Stimulated activated CD4-positive, alpha-beta T cell treated with anti-CD3 and anti-CD28 coated beads, Interleukin-12 subunit alpha, Interleukin-12 subunit beta, amount 100 ng/mL, for 4 hours (primary cell): ENCODE results near the gene PLEKHG4.
A peak's percentile ranks its signal among the peaks of the same experiment; 100 is the strongest.

ENCODE experiments used
- DNase-seq: peaks from one replicate; pipeline ENCODE4 v3.0.0-alpha.2; 2020

Gene PLEKHG4

DNA sequence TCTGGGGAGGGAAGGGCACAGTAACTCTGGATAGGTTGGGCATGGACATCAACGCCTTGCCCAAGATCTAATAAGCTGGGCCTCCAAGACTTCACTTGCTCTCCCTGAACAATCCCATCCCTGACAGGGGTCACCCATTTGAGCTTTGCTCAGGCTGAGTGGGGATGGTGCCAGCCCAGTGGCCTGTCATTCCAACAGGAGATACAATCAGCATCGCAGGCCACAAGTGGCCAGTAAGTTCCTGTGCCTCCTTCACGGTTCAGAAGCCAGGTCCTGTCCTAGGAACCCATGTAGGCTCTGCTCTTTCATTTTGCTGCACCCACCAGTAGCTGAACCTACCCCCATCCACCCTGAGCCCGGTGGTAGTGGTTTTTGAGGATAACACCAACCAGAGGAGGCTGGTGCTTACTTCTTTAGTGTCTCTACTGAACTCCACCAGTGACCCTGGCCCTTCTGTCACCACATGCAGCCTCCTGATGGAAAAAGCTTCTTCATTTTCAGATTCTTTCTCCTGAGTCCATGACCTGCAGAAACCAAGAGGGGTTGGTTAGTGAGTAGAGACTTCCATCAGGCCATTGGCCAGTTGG lies 14.9 kb downstream of the PLEKHG4 start:
- no peak for DNase-seq

- no peak for DNase-seq
These were observed 15.6 kb downstream of the PLEKHG4 start for GRCh38 chr16:67294938-67295361.

GRCh38 chr16:67296420-67296819 lies 17.1 kb downstream of the PLEKHG4 start:
- DNase-seq: no peak

- DNase-seq: no peak
These were observed 18.9 kb downstream of the PLEKHG4 start for GRCh38 chr16:67298277-67298676.

GRCh38 chr16:67299269-67299668 lies 19.9 kb downstream of the PLEKHG4 start:
- DNase-seq: no peak

GRCh38 chr16:67301080-67301782 lies 21.9 kb downstream of the PLEKHG4 start:
- DNase-seq: no peak

GRCh38 chr16:67302076-67302475 lies 22.7 kb downstream of the PLEKHG4 start:
- no peak for DNase-seq

DNA sequence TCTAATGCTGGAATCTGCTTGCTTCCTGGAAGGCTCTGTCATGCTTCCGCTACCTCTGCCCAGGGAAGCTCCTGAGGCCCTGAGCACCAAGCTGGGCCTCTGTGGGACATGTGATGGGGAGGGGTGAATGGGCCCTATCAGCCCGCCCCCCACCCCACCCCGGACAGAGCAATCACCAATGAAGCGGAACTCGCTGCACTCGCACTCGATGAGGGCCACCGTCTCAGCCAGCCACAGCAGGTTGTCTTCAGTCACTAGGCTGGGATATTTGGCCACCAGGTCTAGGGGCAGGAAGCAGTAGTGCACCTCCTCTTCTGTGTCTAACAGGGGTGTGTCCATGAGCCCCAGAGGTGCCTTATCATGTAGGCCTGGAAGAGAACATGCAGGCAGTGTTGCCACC lies 23.6 kb downstream of the PLEKHG4 start:
- DNase-seq: no peak

GRCh38 chr16:67304020-67304419 lies 24.7 kb downstream of the PLEKHG4 start:
- no peak for DNase-seq

- no peak for DNase-seq
These were observed 26.1 kb downstream of the PLEKHG4 start for GRCh38 chr16:67305216-67306071.

- no peak for DNase-seq
These were observed 31.2 kb downstream of the PLEKHG4 start for GRCh38 chr16:67310561-67310960.

GRCh38 chr16:67311607-67312488 lies 32.5 kb downstream of the PLEKHG4 start:
- DNase-seq: peak; percentile 74

DNA sequence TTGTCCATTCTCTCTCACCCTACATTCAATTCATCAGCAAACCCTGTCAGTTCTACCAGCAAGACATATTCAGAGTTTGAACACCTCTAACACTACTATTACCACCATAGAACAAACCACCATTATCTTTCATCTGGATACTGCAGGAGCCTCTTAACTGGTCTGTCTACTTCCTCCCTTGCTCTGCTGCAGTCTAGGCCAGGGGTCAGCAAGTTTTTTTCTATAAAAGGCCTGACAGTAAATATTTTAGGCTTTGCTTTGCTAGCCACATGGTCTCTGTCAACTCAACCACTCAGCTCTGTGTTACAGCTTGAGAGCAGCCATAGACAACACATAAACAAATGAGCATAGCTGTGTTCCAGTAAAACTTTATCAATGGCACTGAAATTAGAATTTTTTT lies 33.4 kb downstream of the PLEKHG4 start:
- DNase-seq: no peak

DNA sequence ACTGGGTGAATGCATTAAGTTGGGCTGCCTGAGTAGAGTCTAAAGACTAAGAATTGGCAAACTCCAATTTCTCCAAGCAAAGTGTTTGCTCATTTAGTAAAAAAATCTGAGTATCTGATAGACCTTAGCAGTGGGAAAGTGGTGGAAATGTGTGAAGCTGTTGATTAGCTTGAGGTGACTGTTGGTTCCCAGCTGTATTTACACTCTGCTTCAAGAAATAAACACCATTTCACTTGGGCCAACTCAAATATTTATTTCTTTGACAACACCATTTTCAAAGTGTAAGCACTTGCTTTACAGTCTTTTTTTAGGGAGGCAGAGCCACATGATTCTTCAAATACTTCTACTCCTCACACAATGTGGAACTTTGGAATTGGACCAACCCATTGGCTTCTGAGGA lies 38.5 kb downstream of the PLEKHG4 start:
- no peak for DNase-seq

- DNase-seq: no peak
These were observed 46.8 kb downstream of the PLEKHG4 start for GRCh38 chr16:67326115-67326471.

- DNase-seq: peak; percentile 58
These were observed 47.4 kb downstream of the PLEKHG4 start, which contains the start of the genes KCTD19 and LRRC36 for GRCh38 chr16:67326472-67327309. TSS of gene KCTD19 (minus strand) at chr16:67326741. CDS start at chr16:67326707, 34 bp downstream. TSS of gene LRRC36 (plus strand) at chr16:67326815. CDS start at chr16:67326863, 48 bp downstream.

GRCh38 chr16:67327743-67328142 lies 48.4 kb downstream of the PLEKHG4 start:
- no peak for DNase-seq

GRCh38 chr16:67329901-67330300 lies 50.6 kb downstream of the PLEKHG4 start:
- DNase-seq: no peak

GRCh38 chr16:67333315-67333714 lies 54.0 kb downstream of the PLEKHG4 start:
- DNase-seq: no peak

DNA sequence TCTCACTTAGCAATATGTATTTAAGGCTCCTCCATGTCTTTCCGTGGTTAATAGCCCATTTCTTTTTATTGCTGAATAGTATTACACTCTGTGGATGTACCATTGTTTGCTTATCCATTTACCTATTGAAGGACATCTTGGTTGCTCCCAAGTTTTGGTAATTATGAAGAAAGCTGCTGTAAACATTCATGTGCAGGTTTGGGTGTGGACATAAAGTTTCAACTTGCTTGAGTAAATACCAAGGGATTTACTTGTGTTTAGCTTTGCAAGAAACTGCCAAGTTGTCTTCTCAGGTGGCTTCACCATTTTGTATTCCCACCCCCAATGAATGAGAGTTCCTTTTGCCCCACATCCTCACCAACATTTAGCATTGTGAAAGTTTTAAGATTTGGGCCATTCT lies 56.8 kb downstream of the PLEKHG4 start:
- no peak for DNase-seq

- no peak for DNase-seq
These were observed 57.3 kb downstream of the PLEKHG4 start for GRCh38 chr16:67336648-67337047.
